ENCODE data around the gene SLC2A1.

- TF ChIP-seq CTCF (conservative IDR thresholded peaks at IDR 0.05): no peak
- TF ChIP-seq ZFX (IDR thresholded peaks at IDR 0.05): no peak
Measured at GRCh38 chr1:42963378-42964043, 4.8 kb upstream of the SLC2A1 start.

Data from C4-2B (cell line).